ENCODE measurements around the gene AP1G1.

- peak; percentile 66 to 71 (median 68) for TF ChIP-seq CTCF (IDR thresholded peaks at IDR 0.05)
- TF ChIP-seq POLR2A (IDR thresholded peaks at IDR 0.05), result no peak
- no peak for TF ChIP-seq EP300 (IDR thresholded peaks at IDR 0.05)
- TF ChIP-seq POLR2AphosphoS5 (IDR thresholded peaks at IDR 0.05), result no peak
Observed at GRCh38 chr16:71746442-71747046, 62.1 kb downstream of the AP1G1 start.
